OCI-LY3 (cell line): ENCODE measurements around the gene SMIM15.

ENCODE experiments used
- CTCF ChIP-seq: fragments of 200-600, 300-600 bp; sonication (generic); IDR thresholded peaks from 2 replicates; pipeline ENCODE4 v1.5.1; 2014; ENCODE audit warnings: antibody characterized with exemption, low read length, low read depth
- EZH2phosphoT487 ChIP-seq: fragments of 200-600 bp; shearing (Covaris generic); IDR thresholded peaks from 2 replicates; pipeline ENCODE4 v1.6.1; 2018; ENCODE audit warnings: antibody characterized with exemption, mixed run types, low read depth

GRCh38 chr5:61139931-61140330 lies 22.3 kb downstream of the SMIM15 start:
- TF ChIP-seq CTCF (no peak), EZH2phosphoT487 (no peak)
